T47D (cell line): ENCODE measurements around the gene FAM20C.

Experiments used
- DNase-seq, 2 experiments: peaks; one replicate each; pipeline versions ENCODE4 v3.0.0 to v3.0.0-alpha.2; 2011 to 2012; ENCODE audit warnings: low read depth in 1 of 2, low spot score in 1 of 2
- JUND ChIP-seq: IDR thresholded peaks from 2 replicates; pipeline ENCODE4 v1.6.1; 2012; ENCODE audit warnings: low read depth
- in situ Hi-C: cut with HindIII; loops from 2 replicates; pipeline ENCODE4 v1.10.0; 2016; ENCODE audit warnings: low sequenced_read_pairs, low pct_unique_long_range_greater_than_20kb

FAM20C gene

GRCh38 chr7:216360-217300 lies 24.3 kb downstream of the FAM20C start:
- in situ Hi-C loops, result no loop called here
- DNase-seq, result no peak

DNA sequence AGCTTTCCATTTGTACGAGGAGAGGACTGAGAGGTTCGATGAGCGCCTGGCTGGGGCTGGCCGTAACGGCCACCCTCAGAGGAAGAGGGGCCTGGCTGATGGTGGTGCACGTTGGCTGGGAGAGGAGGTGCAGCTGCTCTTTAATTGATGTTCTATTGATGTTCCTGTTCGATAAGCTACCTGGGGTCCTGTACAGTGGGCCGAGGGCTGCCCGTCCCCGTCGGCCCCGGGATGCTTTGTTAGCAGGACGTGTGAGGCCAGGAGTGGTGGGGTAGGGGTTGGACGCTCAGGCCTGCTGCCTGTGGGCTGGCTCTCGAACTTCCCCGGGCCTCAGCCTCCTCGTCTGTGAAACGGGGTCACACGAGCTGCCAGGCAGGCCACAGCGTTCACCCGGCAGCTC lies 25.4 kb downstream of the FAM20C start:
- in situ Hi-C loops, result no loop called here
- no peak for TF ChIP-seq JUND
- no peak for DNase-seq

More at GRCh38 chr7:216360-217300, 24.3 kb downstream of the FAM20C start:
- TF ChIP-seq JUND, result no peak

- in situ Hi-C loops, result no loop called here
- no peak for DNase-seq
- TF ChIP-seq JUND, result no peak
Measured at GRCh38 chr7:218316-218715, 25.9 kb downstream of the FAM20C start.

DNA sequence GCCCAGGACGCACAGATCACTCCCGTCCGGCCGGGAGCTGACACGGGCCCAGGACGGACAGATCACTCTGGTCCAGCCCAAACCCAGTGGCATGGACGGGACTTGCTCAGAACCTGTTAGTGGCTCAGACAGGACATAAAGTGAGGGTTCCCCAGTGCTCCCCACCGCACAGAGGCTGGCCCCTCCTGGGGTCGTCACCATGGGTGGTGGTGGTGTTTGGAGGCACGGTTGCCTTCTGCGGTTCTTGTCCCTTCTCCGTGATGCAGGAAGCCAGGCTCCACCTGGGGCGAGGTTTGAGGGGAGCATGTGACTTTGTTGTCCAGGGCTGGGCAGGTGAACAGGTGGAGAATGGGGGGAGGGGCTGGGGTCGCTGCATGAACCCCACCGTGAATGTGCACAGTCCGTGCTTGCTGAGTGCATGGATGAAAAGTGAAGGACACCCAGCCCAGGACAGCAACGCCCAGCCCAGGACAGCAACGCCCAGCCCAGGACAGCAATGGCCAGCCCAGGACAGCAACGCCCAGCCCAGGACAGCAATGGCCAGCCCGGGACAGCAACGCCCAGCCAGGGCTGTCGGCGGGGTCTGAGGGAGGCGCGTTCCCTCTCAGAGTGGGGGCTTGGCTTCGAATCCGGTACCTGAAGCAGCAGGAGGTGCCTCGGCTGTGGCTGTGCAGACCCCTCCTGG lies 26.7 kb downstream of the FAM20C start:
- in situ Hi-C loops, result no loop called here
- no peak for DNase-seq
- no peak for TF ChIP-seq JUND

GRCh38 chr7:219581-220150 lies 27.3 kb downstream of the FAM20C start:
- no peak for TF ChIP-seq JUND
- no peak for DNase-seq
- in situ Hi-C loops, result no loop called here

DNA sequence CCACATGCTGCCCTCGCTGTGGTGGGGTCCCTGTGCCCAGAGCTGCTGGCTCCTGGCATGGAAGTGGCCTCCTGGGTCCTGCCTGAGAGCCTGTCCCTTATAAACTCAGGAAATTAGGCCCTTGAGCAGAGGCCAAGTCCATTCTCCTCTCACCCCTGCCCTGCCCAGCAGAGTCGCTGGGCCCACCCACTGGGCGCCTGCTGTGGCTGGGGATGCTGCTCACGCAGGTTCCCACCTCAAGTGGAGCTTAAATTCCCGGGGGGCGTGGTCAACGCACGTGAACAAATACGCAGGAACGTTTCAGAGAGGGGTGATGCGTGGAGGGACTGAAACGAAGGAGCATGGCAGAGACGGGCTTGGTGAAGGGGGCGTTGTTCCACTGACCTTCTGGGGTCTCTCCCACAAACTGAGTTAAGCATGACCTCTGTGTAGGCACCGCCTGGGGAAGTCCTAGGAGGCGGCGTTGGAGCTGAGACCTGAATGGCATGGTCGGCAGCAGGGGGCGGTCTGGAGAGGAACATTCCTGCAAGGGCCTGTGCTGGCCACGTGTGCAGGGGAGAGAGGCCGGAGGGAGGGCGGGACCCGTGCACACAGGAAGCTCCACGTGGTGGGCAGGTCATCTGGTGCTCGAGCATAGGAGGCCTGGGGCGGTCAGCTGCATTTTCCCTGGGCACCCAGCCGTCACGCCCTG lies 27.9 kb downstream of the FAM20C start:
- no peak for DNase-seq
- no peak for TF ChIP-seq JUND
- in situ Hi-C loops, result no loop called here

GRCh38 chr7:221978-222715 lies 29.8 kb downstream of the FAM20C start:
- no peak for TF ChIP-seq JUND
- DNase-seq, result no peak
- in situ Hi-C loops, result no loop called here

GRCh38 chr7:222716-223041 lies 30.3 kb downstream of the FAM20C start:
- DNase-seq, result no peak
- in situ Hi-C loops, result no loop called here
- no peak for TF ChIP-seq JUND

DNA sequence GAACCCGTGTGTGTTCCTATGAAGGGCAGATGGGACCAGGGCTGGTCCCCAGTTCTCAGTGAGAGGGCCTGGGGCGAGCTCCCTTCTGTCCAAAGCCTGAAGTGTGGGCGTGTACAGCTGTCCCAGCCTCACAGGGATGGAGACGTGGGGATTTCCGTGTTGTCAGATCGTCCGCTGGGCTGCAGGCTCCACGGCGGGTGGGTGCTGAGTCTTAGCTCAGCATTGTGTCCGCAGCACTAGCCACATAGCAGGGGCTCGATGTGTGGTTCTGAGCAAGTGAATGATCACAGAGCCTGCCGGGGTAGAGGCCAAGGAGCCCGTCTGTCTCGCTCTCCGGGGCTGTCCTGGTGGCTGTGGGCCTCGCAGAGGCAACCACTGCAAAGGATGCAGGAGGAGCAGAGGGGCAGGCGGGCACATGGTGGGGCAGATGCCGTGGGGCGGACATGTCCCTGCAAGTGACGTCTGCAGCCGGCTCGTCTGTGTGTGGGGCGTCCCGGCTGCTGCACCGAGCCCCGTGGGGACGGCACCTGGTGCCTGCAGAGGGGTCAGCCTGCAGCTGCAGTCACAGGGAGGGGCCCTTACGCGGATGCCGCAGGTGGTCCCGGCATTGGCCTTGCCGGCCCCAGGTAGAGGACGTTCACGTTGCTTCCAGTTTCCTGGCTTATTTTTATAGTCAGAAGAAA lies 30.9 kb downstream of the FAM20C start:
- no peak for DNase-seq
- TF ChIP-seq JUND, result no peak
- in situ Hi-C loops, result no loop called here

- TF ChIP-seq JUND, result no peak
- DNase-seq, result no peak
- in situ Hi-C loops, result no loop called here
Measured at GRCh38 chr7:223861-224260, 31.5 kb downstream of the FAM20C start.

GRCh38 chr7:226281-226895 lies 34.0 kb downstream of the FAM20C start:
- in situ Hi-C loops, result no loop called here
- DNase-seq, result no peak
- no peak for TF ChIP-seq JUND
